HepG2 (cell line): ENCODE measurements around the gene NIP7. TPM values are rescaled to one million over a fixed set of nuclear protein-coding genes. Genes with fewer than 3 reads are reported as not detected.

Experiments
- CHCHD3 ChIP-seq: sonication (generic); formaldehyde crosslinking; IDR thresholded peaks from 2 replicates; pipeline ENCODE4 v1.8.0; 2022; ENCODE audit warnings: mild to moderate bottlenecking, missing genetic modification reagents, moderate library complexity
- FOSL1 ChIP-seq: sonication (generic); formaldehyde crosslinking; IDR thresholded peaks from 2 replicates; pipeline ENCODE4 v1.9.0; 2021; ENCODE audit warnings: missing genetic modification reagents, borderline replicate concordance
- MIER2 ChIP-seq: IDR thresholded peaks from 2 replicates; pipeline ENCODE4 v1.6.1; 2016; ENCODE audit warnings: missing biosample characterization, missing genetic modification reagents
- PHF21A ChIP-seq: sonication (generic); formaldehyde crosslinking; IDR thresholded peaks from 2 replicates; pipeline ENCODE4 v1.5.0; 2020; ENCODE audit warnings: mild to moderate bottlenecking, missing genetic modification reagents
- ZNF205 ChIP-seq: IDR thresholded peaks from 2 replicates; pipeline ENCODE4 v1.6.1; 2018; ENCODE audit warnings: missing biosample characterization, missing genetic modification reagents
- ZNF616 ChIP-seq: sonication (generic); formaldehyde crosslinking; IDR thresholded peaks from 2 replicates; pipeline ENCODE4 v1.5.0; 2020; ENCODE audit warnings: low read depth, mild to moderate bottlenecking, missing genetic modification reagents
- ZNF781 ChIP-seq: sonication (generic); formaldehyde crosslinking; IDR thresholded peaks from 2 replicates; pipeline ENCODE4 v1.5.1; 2020; ENCODE audit warnings: borderline replicate concordance, mild to moderate bottlenecking, missing genetic modification reagents; ENCODE audit errors: not compliant biosample characterization
- ZSCAN20 ChIP-seq: sonication (generic); formaldehyde crosslinking; IDR thresholded peaks from 2 replicates; pipeline ENCODE4 v1.4.0; 2020; ENCODE audit warnings: missing genetic modification reagents, mild to moderate bottlenecking, borderline replicate concordance
- ZSCAN25 ChIP-seq: sonication (generic); formaldehyde crosslinking; IDR thresholded peaks from 2 replicates; pipeline ENCODE4 v1.8.0; 2022; ENCODE audit warnings: mild to moderate bottlenecking, missing genetic modification reagents
- polyA plus RNA-seq, 8 experiments: library from polyadenylated mRNA; depleted of rRNA in 3 of 8; stranded (reverse) in 7 of 8; unstranded in 1 of 8; fragments of >200 nt; fragmentation: Illumina TruSeq in 4 of 8; extraction: Trizol in 4 of 8; gene quantifications; 2 replicates each; pipeline versions ENCODE4 v1.2.1 to v1.2.3, GENCODE V29; 2011 to 2016; ENCODE audit warnings: low read depth in 4 of 8, missing spikeins in 1 of 8, mixed read lengths in 1 of 8; ENCODE audit not compliant: insufficient read depth in 1 of 8
- total RNA-seq, 5 experiments: library from RNA; depleted of rRNA; stranded (reverse); fragments of >200 nt; fragmentation: Illumina TruSeq; extraction: Trizol; gene quantifications; 2 replicates each; pipeline ENCODE4 v1.2.3, GENCODE V29; 2016; ENCODE audit warnings: low read depth in 1 of 5
- TF ChIP-seq, protein P1 (sequence below): sonication (generic); formaldehyde crosslinking; IDR thresholded peaks from 2 replicates; pipeline ENCODE4 v1.4.0; 2020; ENCODE audit warnings: mild to moderate bottlenecking, low read depth, missing genetic modification reagents
- TF ChIP-seq, protein P2 (sequence below): sonication (generic); formaldehyde crosslinking; IDR thresholded peaks from 2 replicates; pipeline ENCODE4 v1.4.0; 2020; ENCODE audit warnings: missing genetic modification reagents; ENCODE audit errors: not compliant biosample characterization
- TF ChIP-seq, protein P3 (sequence below): sonication (generic); formaldehyde crosslinking; IDR thresholded peaks from 2 replicates; pipeline ENCODE4 v1.5.0; 2020; ENCODE audit warnings: mild to moderate bottlenecking, missing genetic modification reagents, moderate library complexity
- TF ChIP-seq, protein P4 (sequence below): sonication (generic); formaldehyde crosslinking; IDR thresholded peaks from 2 replicates; pipeline ENCODE4 v1.8.1; 2023; ENCODE audit warnings: mild to moderate bottlenecking, missing genetic modification reagents
- TF ChIP-seq, protein P5 (sequence below): sonication (generic); formaldehyde crosslinking; IDR thresholded peaks from 2 replicates; pipeline ENCODE4 v1.8.1; 2022; ENCODE audit warnings: low read depth, mild to moderate bottlenecking, missing genetic modification reagents
- TF ChIP-seq, protein P6 (sequence below): sonication (generic); formaldehyde crosslinking; IDR thresholded peaks from 2 replicates; pipeline ENCODE4 v1.5.0; 2020; ENCODE audit warnings: missing genetic modification reagents

NIP7 gene
- total and polyA plus RNA-seq, 2 of the 13 experiments (the other 11 are each of a cell fraction or from before 2014, with no cell fraction given): 15.3 to 114 TPM

DNA sequence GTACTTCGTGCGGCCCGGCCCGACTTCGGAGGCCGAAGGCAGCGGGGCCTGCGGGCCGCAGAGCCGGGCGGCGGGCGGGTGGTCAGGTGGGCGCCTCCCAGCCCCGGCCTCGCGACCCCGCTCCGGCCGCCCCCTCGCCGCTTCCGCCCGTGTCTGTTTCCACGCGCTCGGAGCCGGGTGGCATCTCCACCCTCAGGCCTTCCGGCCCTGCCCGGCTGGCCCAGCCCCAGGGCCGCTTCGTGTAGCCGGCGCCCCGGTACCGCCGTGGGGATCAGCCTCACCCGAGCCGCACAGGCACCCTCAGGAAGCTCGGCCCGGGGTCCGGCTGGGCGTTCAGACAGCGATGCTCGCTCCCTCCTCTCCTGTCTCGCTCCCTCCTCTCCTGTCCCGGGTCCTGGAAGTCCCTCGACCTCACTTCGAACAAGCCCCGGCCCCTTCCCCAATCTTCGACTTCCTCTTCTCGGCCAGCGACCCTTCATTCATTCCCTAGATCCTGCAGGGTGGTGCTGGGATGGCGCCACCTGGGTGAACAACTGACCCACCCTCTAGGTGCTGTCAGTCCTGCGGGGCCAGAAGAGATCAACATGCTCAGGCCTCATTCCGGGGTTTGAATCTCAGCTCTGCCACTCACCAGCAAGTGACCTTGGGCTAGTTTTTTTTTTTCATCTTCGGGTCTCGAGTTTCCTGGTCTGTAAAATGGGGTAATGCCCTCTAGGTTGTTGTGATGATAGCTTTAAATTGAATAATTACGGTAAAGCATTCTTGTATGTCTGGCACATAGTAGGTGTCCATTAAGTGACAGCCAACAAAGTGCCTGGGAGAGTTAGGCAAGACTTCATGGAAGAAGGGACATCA, 27.8 kb upstream of the NIP7 start (continued):
- TF ChIP-seq, protein P1, sequence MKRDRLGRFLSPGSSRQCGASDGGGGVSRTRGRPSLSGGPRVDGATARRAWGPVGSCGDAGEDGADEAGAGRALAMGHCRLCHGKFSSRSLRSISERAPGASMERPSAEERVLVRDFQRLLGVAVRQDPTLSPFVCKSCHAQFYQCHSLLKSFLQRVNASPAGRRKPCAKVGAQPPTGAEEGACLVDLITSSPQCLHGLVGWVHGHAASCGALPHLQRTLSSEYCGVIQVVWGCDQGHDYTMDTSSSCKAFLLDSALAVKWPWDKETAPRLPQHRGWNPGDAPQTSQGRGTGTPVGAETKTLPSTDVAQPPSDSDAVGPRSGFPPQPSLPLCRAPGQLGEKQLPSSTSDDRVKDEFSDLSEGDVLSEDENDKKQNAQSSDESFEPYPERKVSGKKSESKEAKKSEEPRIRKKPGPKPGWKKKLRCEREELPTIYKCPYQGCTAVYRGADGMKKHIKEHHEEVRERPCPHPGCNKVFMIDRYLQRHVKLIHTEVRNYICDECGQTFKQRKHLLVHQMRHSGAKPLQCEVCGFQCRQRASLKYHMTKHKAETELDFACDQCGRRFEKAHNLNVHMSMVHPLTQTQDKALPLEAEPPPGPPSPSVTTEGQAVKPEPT (CRISPR knock-in tag): peak; percentile 78; the same call in 1 of the 2 replicates
- TF ChIP-seq, protein P2, sequence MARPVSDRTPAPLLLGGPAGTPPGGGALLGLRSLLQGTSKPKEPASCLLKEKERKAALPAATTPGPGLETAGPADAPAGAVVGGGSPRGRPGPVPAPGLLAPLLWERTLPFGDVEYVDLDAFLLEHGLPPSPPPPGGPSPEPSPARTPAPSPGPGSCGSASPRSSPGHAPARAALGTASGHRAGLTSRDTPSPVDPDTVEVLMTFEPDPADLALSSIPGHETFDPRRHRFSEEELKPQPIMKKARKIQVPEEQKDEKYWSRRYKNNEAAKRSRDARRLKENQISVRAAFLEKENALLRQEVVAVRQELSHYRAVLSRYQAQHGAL: peak; percentile 79
- TF ChIP-seq ZSCAN25 (CRISPR knock-in tag) (no peak), ZNF781 (CRISPR knock-in tag) (peak; percentile 59), ZNF616 (CRISPR knock-in tag) (no peak), ZNF205 (CRISPR knock-in tag) (no peak), CHCHD3 (CRISPR knock-in tag) (no peak), PHF21A (CRISPR knock-in tag) (peak; percentile 84), MIER2 (CRISPR knock-in tag) (no peak), ZSCAN20 (CRISPR knock-in tag) (peak; percentile 78; the same call in 1 of the 2 replicates), FOSL1 (CRISPR knock-in tag) (no peak)
- TF ChIP-seq, protein P3, sequence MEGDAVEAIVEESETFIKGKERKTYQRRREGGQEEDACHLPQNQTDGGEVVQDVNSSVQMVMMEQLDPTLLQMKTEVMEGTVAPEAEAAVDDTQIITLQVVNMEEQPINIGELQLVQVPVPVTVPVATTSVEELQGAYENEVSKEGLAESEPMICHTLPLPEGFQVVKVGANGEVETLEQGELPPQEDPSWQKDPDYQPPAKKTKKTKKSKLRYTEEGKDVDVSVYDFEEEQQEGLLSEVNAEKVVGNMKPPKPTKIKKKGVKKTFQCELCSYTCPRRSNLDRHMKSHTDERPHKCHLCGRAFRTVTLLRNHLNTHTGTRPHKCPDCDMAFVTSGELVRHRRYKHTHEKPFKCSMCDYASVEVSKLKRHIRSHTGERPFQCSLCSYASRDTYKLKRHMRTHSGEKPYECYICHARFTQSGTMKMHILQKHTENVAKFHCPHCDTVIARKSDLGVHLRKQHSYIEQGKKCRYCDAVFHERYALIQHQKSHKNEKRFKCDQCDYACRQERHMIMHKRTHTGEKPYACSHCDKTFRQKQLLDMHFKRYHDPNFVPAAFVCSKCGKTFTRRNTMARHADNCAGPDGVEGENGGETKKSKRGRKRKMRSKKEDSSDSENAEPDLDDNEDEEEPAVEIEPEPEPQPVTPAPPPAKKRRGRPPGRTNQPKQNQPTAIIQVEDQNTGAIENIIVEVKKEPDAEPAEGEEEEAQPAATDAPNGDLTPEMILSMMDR (CRISPR knock-in tag): peak; percentile 72
- TF ChIP-seq, protein P4, sequence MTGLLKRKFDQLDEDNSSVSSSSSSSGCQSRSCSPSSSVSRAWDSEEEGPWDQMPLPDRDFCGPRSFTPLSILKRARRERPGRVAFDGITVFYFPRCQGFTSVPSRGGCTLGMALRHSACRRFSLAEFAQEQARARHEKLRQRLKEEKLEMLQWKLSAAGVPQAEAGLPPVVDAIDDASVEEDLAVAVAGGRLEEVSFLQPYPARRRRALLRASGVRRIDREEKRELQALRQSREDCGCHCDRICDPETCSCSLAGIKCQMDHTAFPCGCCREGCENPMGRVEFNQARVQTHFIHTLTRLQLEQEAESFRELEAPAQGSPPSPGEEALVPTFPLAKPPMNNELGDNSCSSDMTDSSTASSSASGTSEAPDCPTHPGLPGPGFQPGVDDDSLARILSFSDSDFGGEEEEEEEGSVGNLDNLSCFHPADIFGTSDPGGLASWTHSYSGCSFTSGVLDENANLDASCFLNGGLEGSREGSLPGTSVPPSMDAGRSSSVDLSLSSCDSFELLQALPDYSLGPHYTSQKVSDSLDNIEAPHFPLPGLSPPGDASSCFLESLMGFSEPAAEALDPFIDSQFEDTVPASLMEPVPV: 0 out of 2 replicates have a peak, but pooled peaks have one; percentile 45
- TF ChIP-seq, protein P5, sequence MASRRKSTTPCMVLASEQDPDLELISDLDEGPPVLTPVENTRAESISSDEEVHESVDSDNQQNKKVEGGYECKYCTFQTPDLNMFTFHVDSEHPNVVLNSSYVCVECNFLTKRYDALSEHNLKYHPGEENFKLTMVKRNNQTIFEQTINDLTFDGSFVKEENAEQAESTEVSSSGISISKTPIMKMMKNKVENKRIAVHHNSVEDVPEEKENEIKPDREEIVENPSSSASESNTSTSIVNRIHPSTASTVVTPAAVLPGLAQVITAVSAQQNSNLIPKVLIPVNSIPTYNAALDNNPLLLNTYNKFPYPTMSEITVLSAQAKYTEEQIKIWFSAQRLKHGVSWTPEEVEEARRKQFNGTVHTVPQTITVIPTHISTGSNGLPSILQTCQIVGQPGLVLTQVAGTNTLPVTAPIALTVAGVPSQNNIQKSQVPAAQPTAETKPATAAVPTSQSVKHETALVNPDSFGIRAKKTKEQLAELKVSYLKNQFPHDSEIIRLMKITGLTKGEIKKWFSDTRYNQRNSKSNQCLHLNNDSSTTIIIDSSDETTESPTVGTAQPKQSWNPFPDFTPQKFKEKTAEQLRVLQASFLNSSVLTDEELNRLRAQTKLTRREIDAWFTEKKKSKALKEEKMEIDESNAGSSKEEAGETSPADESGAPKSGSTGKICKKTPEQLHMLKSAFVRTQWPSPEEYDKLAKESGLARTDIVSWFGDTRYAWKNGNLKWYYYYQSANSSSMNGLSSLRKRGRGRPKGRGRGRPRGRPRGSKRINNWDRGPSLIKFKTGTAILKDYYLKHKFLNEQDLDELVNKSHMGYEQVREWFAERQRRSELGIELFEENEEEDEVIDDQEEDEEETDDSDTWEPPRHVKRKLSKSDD (CRISPR knock-in tag): 0 out of 2 replicates have a peak, but pooled peaks have one; percentile 36
- TF ChIP-seq, protein P6, sequence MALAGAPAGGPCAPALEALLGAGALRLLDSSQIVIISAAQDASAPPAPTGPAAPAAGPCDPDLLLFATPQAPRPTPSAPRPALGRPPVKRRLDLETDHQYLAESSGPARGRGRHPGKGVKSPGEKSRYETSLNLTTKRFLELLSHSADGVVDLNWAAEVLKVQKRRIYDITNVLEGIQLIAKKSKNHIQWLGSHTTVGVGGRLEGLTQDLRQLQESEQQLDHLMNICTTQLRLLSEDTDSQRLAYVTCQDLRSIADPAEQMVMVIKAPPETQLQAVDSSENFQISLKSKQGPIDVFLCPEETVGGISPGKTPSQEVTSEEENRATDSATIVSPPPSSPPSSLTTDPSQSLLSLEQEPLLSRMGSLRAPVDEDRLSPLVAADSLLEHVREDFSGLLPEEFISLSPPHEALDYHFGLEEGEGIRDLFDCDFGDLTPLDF: no peak
